HEK293 (cell line): ENCODE measurements around the gene PLBD2.

Source experiments
- EGR2 ChIP-seq: fragments of 450-650 bp; formaldehyde crosslinking; IDR thresholded peaks from 2 replicates; pipeline ENCODE4 v1.5.1; 2016; ENCODE audit warnings: low read depth, missing biosample characterization, missing genetic modification characterization
- SCRT1 ChIP-seq: fragments of 450-650 bp; formaldehyde crosslinking; IDR thresholded peaks from 2 replicates; pipeline ENCODE4 v1.5.1; 2016; ENCODE audit warnings: missing biosample characterization, missing genetic modification characterization, borderline replicate concordance
- ZNF157 ChIP-seq: fragments of 450-650 bp; formaldehyde crosslinking; IDR thresholded peaks from 2 replicates; pipeline ENCODE4 v1.5.1; 2016; ENCODE audit warnings: missing biosample characterization, missing genetic modification characterization
- ZNF274 ChIP-seq, 2 experiments: fragments of 200-500 bp in 1 of 2; fragments of 450-650 bp in 1 of 2; sonication (Bioruptor generic) in 1 of 2; formaldehyde crosslinking in 1 of 2; IDR thresholded peaks; 2 replicates each; pipeline versions ENCODE4 v1.5.1 to v1.6.1; 2014 to 2016; ENCODE audit warnings: borderline replicate concordance in 1 of 2, inconsistent platforms in 1 of 2, low read length in 1 of 2, missing biosample characterization in 1 of 2, missing genetic modification characterization in 1 of 2
- ZNF555 ChIP-seq: fragments of 450-650 bp; formaldehyde crosslinking; conservative IDR thresholded peaks from 2 replicates; pipeline ENCODE4 v1.5.1; 2017; ENCODE audit warnings: missing biosample characterization, mild to moderate bottlenecking, missing genetic modification characterization, inconsistent platforms
- ZNF658 ChIP-seq: fragments of 450-650 bp; formaldehyde crosslinking; IDR thresholded peaks from 2 replicates; pipeline ENCODE4; 2016; ENCODE audit warnings: missing biosample characterization, missing genetic modification characterization
- TF ChIP-seq, protein P1 (sequence below): fragments of 450-650 bp; formaldehyde crosslinking; IDR thresholded peaks from 2 replicates; pipeline ENCODE4 v1.5.1; 2016; ENCODE audit warnings: missing biosample characterization, missing genetic modification characterization
- TF ChIP-seq, protein P2 (sequence below): fragments of 450-650 bp; formaldehyde crosslinking; IDR thresholded peaks from 2 replicates; pipeline ENCODE4 v1.5.1; 2017; ENCODE audit warnings: missing biosample characterization, missing genetic modification characterization

GRCh38 chr12:113378291-113378690 lies 19.9 kb downstream of the PLBD2 start:
- TF ChIP-seq, protein P1, sequence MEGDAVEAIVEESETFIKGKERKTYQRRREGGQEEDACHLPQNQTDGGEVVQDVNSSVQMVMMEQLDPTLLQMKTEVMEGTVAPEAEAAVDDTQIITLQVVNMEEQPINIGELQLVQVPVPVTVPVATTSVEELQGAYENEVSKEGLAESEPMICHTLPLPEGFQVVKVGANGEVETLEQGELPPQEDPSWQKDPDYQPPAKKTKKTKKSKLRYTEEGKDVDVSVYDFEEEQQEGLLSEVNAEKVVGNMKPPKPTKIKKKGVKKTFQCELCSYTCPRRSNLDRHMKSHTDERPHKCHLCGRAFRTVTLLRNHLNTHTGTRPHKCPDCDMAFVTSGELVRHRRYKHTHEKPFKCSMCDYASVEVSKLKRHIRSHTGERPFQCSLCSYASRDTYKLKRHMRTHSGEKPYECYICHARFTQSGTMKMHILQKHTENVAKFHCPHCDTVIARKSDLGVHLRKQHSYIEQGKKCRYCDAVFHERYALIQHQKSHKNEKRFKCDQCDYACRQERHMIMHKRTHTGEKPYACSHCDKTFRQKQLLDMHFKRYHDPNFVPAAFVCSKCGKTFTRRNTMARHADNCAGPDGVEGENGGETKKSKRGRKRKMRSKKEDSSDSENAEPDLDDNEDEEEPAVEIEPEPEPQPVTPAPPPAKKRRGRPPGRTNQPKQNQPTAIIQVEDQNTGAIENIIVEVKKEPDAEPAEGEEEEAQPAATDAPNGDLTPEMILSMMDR = no peak
- TF ChIP-seq, protein P2, sequence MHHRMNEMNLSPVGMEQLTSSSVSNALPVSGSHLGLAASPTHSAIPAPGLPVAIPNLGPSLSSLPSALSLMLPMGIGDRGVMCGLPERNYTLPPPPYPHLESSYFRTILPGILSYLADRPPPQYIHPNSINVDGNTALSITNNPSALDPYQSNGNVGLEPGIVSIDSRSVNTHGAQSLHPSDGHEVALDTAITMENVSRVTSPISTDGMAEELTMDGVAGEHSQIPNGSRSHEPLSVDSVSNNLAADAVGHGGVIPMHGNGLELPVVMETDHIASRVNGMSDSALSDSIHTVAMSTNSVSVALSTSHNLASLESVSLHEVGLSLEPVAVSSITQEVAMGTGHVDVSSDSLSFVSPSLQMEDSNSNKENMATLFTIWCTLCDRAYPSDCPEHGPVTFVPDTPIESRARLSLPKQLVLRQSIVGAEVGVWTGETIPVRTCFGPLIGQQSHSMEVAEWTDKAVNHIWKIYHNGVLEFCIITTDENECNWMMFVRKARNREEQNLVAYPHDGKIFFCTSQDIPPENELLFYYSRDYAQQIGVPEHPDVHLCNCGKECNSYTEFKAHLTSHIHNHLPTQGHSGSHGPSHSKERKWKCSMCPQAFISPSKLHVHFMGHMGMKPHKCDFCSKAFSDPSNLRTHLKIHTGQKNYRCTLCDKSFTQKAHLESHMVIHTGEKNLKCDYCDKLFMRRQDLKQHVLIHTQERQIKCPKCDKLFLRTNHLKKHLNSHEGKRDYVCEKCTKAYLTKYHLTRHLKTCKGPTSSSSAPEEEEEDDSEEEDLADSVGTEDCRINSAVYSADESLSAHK (tag by site-specific recombination) = no peak
- no peak for TF ChIP-seq ZNF274 (IDR thresholded peaks at IDR 0.05; ENCODE audit: low read length)
- no peak for TF ChIP-seq ZNF274 (tag by site-specific recombination; IDR thresholded peaks at IDR 0.05; ENCODE audit: borderline replicate concordance)
- no peak for TF ChIP-seq EGR2 (tag by site-specific recombination)
- TF ChIP-seq ZNF658 (tag by site-specific recombination) = no peak
- TF ChIP-seq ZNF157 (tag by site-specific recombination) = no peak
- TF ChIP-seq ZNF555 (tag by site-specific recombination) = no peak
- TF ChIP-seq SCRT1 (tag by site-specific recombination) = no peak
